Measurements from ENCODE around the gene PRM3. TPM values are rescaled to one million over a fixed set of nuclear protein-coding genes. Genes with fewer than 3 reads are reported as not detected.

Gene PRM3
- total and polyA plus RNA-seq, 2 of the 8 experiments (the other 6 are each of a cell fraction or from before 2014, with no cell fraction given) = not detected

DNA sequence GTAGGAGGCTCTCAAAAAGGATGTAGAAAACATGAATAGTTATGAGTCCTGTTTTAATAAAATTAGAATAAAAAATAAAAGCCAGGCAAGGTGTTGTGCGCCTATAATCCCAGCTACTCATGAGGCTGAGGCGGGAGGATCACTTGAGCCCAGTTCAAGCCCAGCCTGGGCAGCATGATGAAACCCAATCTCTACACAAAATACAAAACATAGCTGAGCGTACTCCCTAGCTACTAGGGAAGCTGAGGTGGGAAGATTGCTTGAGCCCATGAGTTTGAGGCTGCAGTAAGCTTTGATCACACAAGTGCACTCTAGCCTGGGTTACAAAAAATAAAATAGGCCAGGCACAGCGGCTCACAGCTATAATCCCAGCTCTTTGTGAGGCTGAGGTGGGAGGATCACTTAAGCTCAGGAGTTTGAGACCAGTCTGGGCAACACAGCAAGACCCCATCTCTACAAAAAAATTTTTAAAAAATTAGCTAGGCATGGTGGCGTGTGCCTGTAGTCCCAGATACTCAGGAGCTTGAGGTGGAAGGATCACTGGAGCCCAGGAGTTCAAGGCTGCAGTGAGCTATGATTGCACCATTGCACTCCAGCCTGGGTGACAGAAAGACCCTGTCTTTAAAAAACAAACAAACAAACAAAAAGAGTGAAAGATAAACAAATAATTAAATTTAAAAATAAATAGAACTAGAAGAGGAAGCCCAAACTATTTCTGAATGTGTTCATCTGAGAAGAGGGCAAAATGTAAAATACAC lies 24.9 kb upstream of the PRM3 start (continued):
- TF ChIP-seq CBX8 (IDR thresholded peaks at IDR 0.05; ENCODE audit: borderline replicate concordance, low read depth, low read length) = no peak
